Measurements from ENCODE around the gene MFNG.
A peak's percentile ranks its signal among the peaks of the same experiment; 100 is the strongest.
"Not testable (repeated sequence)": the region's sequence is repeated elsewhere in the genome, so short reads cannot be mapped to it uniquely, and the experiment has no call there.

The MFNG gene

DNA sequence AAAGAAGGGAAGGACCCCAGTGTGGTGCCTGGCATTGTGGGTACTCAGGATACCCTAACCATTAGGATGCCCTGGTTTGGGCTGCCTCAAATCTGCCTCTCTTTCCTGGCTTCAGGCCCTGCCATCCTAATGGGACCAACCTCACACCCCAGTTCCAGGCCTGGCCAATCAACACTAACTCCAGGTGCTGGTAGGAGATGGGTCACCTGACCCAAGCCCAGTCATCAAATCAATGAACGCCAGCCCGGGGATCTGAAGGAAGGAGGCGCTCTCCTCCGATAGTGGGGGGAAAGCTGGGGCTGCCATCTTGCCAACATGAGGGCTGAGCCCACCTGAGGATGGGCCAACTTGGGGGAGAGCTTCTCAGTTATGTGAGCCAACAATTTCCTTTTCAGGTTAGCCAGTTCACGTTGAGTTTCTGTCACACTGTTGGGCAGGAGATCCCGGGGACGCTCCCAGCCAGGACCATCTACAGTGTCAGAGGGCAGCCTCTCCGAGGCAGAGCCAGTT is 12.7 kb downstream of the MFNG start:
- no peak for DNase-seq (ENCODE audit: low spot score)

- no peak for DNase-seq (ENCODE audit: low spot score)
Measured at GRCh38 chr22:37472418-37473006, 13.7 kb downstream of the MFNG start.

- DNase-seq (ENCODE audit: low spot score) = no peak
Measured at GRCh38 chr22:37471727-37472417, 14.3 kb downstream of the MFNG start.

DNA sequence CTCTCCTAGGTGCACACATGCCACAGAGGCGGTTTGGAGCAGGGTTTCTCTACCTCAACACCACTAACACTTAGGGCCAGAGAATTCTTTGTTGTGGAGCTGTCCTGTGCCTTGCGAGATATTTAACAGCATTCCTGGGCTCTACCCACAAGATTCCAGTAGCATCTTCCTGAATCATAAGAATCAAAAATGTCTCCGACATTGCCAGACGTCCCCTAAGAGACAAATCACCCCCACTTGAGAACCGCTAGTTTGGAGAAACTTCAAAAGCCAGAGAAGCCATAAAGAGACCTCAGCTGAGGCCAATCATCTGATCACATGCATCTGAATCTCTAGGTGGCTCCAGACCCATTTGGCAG is 16.1 kb downstream of the MFNG start:
- DNase-seq (ENCODE audit: low spot score) = no peak

- DNase-seq (ENCODE audit: low spot score) = no peak
Measured at GRCh38 chr22:37469416-37470086, 16.6 kb downstream of the MFNG start.

- DNase-seq (ENCODE audit: low spot score) = not testable (repeated sequence)
Measured at GRCh38 chr22:37468201-37468695, 17.9 kb downstream of the MFNG start.

DNA sequence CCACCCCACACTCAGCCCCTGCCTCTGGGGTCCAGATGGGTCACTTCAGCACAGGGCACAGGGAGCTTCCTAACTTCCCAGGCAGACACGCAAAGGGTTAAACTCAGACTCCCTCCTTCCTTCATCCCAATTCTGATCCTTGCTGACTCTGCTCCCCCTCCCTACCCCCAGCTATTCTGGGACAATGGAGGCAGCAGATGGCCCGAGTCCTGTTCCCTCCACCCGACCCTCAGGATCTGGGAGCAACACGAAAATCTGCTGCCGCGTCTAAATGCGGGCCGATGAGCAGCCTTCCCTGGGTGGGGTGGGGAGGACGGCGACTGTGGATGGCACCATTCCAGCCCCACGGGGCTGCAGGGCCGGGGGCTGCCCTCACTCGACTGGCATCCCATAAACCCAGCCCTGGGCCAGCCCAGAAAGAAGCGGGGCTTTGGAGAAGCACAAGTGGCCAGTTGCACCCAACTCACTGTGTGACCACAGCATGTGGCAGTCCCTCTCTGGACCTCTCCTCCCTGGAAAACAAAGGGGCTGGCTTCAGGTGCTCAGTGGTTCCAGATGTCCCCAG is 18.7 kb downstream of the MFNG start:
- DNase-seq (ENCODE audit: low spot score) = no peak

DNA sequence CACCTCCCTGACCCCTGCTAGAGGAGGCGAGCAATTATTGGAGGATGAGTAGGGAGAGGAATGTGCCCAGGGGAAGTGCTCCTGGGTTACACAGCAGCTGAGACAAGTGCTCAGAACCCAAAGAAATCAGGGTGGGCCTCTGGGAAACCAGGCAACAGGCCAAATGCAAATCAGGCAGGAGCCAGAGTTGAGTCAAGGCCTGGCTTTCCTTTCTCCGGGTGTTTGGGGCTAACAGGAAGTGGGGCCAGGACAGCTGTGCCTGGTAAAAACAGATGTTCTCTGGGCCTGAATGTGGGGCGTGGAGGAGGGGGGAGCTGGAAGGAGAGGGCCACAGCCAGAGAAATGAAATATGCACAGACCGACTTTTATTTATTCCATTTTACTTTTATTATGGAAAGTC is 22.0 kb downstream of the MFNG start:
- DNase-seq (ENCODE audit: low spot score) = no peak

GRCh38 chr22:37462983-37463382 is 23.2 kb downstream of the MFNG start:
- no peak for DNase-seq (ENCODE audit: low spot score)

DNA sequence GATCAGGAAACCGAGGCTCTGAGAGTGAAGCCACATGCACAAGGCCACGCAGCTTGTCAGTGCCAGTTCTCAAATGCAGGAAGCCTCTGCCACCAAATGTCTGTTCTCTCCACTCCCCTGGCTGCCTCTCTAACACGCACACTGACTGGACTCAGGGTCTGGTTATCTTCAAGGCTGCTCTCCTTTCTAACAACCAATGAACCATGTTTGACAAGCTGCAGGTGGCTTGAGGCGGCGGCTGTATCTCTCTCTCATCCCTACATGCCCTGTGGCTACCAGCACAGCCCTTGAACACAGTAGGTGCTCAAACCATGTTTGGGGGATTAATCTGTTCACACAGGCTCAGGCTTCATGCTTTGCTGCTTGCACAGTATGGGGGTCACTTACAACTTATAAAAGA is 23.7 kb downstream of the MFNG start:
- DNase-seq (ENCODE audit: low spot score) = no peak

DNA sequence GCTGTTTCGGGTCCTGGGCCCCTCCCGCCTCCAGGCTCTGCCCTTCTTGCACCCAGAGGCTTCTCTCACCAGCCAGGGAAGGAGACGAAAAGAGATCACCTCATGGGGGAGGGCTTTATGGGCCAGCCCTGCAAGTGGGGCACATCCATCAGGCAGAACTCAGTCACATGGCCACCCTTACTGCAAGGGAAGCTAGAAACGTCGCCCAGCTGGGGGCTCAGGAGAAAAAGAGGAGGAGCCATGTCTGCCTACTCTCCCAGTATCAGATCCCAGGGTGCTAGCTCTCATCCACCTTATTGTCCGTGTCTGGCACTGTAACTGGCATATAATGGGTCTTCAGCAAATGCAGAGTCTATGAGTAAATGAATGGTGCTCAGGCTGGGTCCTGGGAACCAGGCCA is 24.2 kb downstream of the MFNG start:
- DNase-seq (ENCODE audit: low spot score) = no peak

- no peak for DNase-seq (ENCODE audit: low spot score)
Measured at GRCh38 chr22:37460684-37461083, 25.5 kb downstream of the MFNG start.

DNA sequence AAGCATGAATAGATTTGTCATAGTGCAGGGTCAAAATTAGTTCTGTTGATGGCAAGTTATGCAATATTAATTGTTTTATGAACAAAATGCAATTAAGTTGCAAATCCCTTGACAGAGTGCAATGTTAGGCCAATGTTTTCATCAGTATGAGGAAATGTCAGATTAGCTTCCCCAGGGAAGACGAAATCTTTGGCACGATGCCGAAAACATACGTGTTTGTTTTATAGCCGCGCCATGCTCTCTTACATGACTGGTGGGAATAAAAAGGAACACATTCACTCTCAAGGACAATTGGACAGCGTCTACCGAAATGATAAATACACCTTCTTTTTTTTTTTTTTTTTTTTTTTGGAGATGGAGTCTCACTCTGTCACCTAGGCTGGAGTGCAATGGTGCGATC is 27.0 kb downstream of the MFNG start:
- no peak for DNase-seq (ENCODE audit: low spot score)

GRCh38 chr22:37457093-37457893 is 28.9 kb downstream of the MFNG start:
- DNase-seq (ENCODE audit: low spot score) = peak; percentile 23

DNA sequence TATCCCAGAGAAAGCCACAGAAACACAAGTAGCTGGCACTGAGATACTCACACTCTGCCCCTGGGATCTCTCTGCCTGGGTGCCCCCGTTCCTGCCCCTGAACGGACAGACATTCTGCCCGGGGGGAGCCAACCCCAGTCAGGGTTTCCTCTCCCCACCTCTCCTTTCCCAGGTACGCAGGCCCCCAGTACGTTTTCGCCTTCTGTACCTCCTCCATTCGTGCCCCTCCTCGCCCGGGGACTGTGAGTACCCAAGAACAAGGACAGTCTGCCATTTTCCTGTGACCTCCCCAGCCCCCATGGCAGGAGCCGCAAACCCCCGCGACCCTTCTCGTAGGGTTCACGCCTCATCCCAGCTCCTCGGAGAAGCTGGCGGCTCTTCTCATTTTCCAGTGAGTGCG is 29.8 kb downstream of the MFNG start:
- DNase-seq (ENCODE audit: low spot score) = no peak

DNA sequence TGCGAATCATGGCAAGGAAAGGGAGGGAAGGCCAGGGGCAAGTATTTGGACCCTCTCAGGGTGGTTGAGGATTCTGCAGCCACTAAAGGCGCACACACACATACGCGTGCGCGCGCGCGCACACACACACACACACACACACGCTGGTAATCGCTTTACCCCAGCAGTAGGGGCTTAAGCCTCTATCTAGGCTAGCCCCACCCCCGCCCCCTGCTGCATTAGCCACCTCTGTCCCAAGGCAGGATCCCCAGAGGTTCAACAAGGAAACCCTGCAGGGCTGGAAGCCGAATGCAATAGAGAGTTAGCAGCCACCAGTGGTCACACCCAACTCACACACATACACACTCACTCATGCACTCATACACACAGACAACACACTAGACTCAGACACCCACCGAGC is 30.3 kb downstream of the MFNG start:
- no peak for DNase-seq (ENCODE audit: low spot score)

GRCh38 chr22:37454857-37455686 is 31.1 kb downstream of the MFNG start:
- DNase-seq (ENCODE audit: low spot score) = no peak

DNA sequence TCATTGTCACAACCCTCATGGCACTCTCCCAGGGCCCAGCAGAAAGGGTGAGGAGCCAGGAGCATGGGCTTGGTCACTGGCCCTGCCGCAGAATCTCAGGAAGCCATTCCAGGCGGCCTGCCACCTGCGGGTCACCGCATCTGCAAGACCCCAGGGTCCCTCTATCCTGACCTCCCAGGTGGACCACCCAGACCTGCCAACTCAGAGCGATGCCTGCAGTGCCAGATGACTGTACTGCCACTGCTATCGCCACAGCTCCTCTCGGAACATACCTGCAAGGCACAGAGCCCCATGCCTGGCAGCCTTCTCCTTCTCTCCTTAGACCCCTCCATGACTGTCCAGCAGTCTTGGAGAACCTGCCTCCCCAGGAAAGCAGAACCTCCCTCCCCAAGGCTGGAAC is 32.5 kb downstream of the MFNG start:
- no peak for DNase-seq (ENCODE audit: low spot score)

DNA sequence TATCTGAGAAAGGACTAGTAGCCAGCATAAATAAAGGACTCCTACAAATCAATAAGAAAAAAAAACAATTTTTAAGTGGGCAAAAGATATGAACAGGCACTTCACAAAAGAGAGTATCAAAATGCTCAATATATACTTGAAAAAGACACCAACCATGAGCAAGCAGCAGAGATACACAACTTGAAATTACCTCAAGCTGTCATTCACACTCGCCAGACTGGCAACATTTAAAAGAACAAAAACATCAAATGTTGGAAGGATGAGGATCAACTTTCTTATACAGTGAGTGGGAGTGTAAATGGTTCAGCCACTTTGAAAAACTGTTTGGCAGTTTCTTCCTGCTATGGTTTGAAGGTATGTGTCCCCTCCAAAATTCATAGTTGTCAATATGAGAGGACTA is 35.0 kb downstream of the MFNG start:
- no peak for DNase-seq (ENCODE audit: low spot score)

GRCh38 chr22:37449331-37450001 is 36.7 kb downstream of the MFNG start:
- DNase-seq (ENCODE audit: low spot score) = no peak

Data from putamen (tissue), 1 donor.